ENCODE measurements around the gene BET1L.

DNA sequence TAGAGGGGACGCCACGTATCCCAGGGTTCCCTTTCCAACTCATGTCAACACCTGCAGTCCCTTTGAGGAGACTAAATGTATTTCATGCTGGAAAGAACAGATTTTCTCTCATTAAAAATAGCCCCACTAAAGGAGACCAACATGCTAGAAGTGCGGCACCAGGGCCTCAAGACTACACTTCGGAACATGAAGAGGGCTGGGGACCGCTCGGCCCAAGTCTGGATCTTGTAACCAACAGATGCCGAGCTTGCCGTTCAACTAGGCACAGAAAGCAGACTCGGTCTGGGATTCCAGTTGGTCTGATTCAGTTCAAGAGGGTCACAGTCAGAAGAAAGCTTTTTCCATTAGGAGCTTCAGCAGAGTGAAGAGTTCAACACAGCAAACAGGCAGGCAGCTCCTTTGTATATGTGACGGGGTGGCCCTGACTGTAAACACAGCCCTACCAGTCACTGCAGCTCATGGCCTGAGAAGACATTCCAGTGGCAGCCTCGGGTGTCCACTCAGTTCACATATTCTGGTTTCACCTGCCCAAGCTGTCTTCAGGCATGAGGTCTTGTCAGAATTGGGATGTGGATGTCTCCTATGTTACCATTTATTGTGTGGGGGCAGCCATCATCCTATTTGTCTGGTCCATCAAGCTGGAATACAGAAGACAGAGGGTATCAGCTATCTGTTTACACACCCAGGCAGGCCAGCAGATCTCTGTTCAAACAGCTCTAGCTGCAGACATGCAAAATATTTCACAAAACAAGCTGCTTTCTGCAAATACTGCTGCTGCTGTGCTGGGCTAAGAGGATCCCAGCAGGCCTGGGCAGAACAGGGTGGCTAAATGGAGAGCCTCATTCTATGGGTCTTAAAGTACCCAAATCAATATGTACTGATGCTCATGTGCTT lies 9.1 kb upstream of the BET1L start:
- TF ChIP-seq, protein P1, sequence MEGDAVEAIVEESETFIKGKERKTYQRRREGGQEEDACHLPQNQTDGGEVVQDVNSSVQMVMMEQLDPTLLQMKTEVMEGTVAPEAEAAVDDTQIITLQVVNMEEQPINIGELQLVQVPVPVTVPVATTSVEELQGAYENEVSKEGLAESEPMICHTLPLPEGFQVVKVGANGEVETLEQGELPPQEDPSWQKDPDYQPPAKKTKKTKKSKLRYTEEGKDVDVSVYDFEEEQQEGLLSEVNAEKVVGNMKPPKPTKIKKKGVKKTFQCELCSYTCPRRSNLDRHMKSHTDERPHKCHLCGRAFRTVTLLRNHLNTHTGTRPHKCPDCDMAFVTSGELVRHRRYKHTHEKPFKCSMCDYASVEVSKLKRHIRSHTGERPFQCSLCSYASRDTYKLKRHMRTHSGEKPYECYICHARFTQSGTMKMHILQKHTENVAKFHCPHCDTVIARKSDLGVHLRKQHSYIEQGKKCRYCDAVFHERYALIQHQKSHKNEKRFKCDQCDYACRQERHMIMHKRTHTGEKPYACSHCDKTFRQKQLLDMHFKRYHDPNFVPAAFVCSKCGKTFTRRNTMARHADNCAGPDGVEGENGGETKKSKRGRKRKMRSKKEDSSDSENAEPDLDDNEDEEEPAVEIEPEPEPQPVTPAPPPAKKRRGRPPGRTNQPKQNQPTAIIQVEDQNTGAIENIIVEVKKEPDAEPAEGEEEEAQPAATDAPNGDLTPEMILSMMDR (IDR thresholded peaks at IDR 0.05; ENCODE audit: borderline replicate concordance, extremely low read depth, low read length, poor library complexity, severe bottlenecking): no peak
- TF ChIP-seq EZH2 (IDR thresholded peaks at IDR 0.05; ENCODE audit: borderline replicate concordance, low read depth, low read length, severe bottlenecking): no peak
